OCI-M2 (cell line): ENCODE measurements around the gene EEF1AKMT3.
"Not testable (repeated sequence)": the region's sequence is repeated elsewhere in the genome, so short reads cannot be mapped to it uniquely, and the experiment has no call there.

Experiments
- DNase-seq: peaks from one replicate; lab custom pipeline; 2025; ENCODE audit not compliant: unreplicated experiment; lab: John Stamatoyannopoulos, UW

The EEF1AKMT3 gene

DNA sequence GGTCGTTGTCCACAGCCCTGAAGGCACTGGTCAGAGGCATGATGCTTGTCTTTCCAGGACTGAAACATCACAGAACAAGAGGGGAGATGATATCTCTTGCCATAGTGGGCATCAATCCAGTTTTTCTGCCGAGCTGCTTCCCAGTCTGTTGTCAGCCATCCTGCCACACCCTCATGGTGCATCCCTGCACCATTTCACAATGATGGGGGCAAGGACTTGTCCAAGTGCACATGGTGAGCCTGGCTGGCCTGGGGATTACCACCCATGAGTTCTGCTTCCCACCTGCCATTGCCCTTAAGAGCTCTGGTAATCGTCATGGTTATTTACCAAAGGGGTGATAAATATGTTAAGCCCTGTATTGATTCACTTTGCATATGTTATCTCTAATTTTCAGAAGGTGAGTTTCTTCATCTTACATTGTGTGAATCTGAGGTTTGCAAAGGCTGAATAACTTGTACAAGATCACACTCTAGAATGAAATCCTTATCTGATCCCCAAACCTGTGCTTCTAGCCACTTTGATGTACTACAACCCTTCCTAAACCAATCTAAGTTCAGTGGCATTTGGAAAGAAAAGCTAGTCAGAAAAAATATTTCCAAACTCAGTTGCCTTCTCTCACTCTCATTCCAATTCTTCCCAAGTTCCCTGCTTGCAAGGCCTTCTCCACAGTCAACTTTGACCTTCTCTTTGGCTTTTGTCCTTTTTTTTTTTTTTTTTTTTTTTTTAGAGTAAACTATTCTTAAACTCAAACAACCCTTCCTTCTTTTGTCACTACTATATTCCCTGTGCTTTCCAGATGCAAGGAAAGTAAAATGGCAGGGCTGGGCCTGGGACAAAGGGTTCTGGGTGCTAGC is 43.8 kb downstream of the EEF1AKMT3 start:
- no peak for DNase-seq

DNA sequence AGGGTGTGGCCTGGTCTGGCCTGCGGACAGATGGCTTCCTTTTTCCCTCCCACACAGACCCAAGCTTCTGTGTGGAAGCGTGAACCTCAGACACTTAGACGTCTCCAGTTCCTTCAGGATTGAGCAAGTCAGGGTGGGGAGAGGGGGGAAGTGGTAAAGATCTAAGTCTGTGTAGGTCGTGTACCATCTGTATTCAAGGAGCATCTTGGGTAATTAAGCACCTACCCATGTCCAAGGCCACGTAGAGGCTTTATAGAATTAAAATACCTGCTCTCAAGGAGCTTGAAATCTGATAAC is 44.4 kb downstream of the EEF1AKMT3 start:
- DNase-seq, result no peak

DNA sequence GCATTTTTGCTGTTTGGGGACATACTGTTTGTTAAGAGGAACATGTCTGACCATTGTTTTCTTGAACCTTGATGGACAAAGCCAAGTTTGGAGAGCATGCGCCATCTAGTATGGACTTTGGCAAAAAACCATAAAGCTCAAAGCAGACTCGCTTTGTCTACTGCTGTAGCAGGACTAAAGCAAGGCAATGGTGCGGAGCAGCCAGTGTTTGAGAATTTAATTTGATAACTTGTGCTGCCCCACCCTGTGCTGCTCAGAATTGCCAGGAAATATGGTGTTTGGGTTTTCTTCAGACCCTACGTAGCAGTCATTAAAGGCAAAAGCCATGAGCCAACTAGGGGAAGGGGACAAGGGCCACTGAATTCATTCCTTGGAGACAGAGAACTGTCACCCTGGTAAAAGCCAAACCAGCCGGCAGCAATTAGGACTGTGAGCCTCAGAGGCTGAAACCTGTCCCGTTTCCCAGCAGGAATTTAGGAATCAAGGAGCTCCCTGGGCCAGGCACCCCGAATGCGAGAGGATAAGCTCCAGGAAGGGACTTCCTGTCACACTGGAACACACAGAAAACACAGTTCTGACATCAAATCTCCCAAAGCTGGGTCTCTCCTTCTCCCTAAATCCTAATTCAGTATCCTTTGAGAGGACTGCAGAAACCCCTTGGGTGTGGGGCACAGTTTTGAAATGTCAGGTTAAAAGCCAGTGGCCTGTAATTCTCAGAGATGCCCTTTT is 45.0 kb downstream of the EEF1AKMT3 start:
- no peak for DNase-seq

DNA sequence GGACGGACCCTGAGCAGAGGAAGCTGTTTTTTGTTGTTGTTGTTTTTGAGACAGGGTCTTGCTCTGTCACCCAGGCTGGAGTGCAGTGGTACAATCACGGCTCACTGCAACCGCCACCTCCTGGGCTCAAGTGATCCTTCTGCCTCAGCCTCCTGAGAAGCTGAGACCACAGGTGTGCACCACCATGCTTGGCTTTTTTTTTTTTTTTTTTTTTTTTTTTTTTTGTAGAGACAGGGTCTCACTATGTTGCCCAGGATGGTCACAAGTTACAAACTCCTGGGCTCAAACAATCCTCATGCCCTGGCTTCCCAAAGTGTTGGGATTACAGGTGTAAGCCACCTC is 45.5 kb downstream of the EEF1AKMT3 start:
- DNase-seq, result not testable (repeated sequence)

DNA sequence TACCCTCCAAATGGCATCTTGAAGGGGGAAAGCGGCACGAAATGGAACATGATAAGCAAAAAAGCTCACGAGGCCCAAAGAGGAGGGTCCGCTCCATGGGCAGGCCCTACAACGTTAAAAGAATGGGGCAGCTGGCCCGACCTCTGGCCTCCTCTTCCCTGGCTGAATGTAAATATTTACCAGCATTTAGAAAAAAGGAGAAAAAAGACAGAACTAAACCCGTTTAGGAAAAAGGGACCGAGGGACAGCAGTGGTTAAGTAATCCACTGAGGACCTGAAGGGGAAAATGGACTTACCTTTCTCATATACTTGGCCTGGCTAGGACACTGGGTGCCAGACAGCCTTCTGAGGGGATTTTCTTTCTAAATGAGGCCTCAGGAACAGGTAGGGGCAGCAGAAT is 47.7 kb downstream of the EEF1AKMT3 start:
- not testable (repeated sequence) for DNase-seq

DNA sequence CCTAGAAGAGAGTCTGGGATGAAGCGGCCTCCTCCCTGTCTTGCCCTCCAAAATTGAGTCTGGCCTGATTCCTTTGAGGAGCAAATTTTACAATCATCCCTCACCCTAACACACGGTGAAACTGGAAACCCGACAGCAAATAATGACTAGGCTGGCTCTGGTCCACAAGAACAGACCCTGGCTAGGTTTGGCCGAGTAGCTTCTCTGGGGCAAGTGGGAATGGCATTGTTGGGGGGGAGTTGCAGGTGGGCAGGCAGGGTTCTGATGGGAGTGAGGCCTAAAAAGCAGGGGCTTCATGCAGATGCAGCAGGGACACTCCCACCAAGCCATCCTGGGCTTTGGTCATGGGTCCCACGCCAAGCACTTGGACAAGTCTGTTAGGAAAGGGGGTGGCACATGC is 48.6 kb downstream of the EEF1AKMT3 start:
- DNase-seq, result not testable (repeated sequence)

DNA sequence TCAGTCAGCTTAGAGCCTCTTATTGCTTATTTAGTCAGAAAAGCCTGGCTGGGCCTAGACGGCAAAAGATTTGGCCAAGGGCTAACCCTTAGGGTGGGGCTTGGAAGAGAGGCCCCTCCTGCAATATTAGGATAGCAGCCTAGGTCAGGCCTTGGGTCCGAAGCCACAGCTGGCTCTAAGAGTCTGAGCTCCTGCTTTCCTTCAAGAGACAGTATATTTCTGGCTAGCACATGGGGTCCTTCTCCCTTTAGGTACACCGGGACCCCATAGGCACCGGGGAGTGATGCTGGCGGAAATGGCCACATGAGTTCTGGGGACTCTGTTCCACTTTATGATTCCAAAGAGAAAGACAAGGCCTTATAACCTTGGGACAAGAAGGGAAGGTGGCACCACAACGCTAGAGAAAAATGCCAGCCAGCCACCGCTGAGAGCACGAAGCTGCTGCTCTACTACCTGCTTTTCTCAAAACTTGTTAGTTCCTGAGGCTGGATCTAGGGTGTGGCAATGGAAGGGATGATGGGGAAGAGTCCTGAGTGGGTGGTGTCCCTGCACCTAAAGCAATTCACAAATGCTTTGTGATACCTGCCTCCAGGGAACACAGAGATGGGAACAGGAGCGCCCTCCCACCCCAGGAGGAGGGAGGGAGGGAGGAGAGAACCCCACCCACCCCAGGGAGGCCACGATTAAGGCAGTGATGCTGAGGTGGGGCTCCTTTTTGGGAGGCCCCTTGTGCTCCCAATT is 49.2 kb downstream of the EEF1AKMT3 start:
- no peak for DNase-seq

DNA sequence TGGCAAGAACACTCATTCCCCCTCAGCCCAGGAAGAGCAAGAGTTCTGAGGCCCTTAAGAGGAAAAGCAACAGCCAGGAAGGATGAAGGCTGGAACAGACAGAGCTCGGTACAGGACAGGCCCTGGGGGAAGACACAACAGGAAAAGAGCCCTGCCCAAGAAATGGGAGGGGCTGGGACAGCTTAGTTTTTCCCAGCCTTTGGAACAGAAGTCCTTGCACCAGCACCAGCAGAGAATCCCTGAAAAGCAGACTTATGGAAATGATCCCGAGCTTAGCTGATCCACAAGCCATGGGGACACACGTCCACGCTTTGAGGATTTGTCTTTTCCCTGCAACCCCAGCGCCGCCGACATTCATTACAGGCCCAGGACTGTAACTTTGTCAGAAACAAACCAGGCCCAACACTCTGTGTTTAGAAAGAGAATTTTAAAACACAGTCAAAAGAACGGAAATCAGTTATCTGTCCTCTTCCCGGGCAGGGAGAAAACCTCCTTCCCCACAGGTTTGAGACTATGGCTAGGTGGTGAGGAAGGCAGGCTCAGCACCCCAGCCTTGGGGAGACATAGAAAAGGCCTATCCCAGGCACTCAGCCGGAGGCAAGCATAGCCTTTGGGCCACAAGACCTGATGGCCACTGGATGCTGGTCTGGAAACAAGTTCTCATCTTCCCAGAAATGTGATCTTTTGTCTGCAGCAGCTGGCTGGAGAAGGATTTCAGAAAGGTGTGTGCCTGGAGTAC is 50.1 kb downstream of the EEF1AKMT3 start:
- no peak for DNase-seq

DNA sequence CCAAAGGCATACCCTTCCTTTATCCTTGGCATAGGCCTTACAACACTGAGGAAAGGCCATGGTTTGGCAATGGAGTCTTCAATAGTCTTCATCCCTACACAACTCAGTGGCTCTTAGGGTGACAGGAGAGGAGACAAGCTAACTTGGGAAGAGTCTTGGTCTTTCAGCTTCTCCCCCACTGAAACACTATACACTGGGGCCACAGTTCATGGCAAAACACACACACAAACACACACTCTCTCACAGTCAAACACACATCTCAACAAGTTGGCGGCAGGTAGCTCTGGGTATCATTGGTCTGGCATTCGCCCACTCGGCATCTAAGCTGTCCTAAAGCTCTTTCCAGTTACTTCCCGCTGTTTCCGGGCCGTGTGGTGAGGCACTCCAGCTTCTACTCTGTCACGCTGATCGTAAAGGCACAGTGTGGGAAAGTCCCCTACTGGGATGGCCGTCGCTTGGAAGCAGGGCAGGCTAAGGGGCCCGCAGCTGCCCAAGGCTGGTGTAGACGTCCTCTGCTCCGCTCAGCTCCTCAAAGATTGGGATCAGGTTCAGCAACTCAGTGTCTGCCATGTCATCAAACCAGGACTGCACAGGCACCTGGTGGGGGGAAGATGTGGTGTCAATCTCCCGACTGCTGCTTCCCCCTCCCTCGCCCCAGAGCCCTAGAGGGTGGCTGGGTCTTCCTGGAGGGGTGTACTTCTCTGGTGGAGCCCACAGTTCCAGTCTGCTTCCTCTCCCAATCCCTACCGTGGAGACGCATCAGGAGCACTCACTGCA is 50.9 kb downstream of the EEF1AKMT3 start:
- no peak for DNase-seq

DNA sequence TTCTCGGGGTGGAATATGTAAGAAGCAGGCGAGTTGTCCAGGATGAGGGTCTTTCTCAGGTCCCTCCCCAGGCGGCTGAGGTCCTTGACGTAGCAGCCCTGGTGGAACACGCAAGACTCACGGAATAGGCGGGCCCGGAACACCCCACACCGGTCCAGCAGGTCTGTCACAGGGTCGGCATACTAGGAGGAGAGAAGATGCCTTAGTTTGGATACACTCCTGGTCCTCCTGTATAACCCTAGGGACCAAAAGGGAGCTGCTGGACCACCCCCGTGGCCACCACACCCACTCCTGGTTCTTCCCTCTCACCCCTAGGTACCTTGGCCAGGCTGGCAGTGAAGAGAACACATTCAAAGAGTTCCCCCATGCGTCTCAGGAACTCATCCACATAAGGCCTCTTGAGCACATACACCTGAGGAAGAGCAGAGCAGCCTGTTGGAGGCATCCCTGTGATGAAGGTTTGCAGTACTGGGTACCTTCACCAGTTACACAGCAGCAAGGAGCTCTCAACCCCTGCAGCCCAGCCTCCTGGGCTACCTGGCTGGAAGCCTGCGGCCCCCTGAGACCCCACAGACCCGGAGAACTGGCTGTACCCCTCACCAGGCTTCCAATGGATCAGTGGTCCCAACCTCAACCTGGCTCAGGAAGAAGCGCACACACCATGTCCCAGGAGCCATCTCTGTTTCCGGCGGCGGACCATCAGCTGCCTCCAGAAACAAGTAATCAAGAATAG is 51.7 kb downstream of the EEF1AKMT3 start:
- DNase-seq, result no peak

DNA sequence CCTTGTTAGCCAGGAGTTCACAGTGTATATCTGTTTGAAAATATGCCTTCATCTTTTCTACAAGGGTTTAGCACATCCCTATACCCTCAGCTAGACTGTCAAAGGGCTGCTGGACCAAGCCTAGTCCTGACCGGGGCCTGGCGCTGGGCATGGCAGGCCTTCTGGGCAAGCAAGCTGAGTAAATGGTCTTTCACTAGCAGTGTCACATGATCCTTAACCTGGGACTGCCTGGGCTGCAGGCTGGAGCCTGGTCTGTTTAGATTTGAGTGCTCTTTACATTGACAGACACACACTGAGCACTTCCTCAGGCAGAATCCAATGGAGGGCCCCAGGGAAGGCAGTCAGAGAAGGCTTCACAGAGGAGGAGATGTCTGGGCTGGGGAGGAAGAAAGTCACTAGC is 53.0 kb downstream of the EEF1AKMT3 start:
- DNase-seq, result no peak

DNA sequence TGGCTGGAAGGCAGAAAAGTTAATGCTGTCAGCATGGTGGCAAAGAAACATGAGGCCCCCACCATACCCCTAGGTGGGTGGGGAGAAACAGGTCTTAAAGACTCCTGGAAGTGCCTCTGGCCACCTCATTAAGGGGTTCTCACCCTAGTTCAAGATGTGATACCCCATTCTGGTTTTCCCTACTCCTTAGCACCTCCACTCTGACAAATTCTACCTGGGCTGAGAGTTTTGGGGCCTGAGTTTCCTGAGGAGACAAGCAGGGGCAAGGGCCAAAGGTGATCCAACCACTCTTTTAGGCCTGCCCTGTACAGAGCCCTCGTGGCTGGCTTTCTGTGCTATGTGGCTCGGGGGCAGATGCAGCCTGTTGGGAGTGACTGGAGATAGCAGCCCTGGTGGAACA is 54.0 kb downstream of the EEF1AKMT3 start:
- DNase-seq, result no peak

DNA sequence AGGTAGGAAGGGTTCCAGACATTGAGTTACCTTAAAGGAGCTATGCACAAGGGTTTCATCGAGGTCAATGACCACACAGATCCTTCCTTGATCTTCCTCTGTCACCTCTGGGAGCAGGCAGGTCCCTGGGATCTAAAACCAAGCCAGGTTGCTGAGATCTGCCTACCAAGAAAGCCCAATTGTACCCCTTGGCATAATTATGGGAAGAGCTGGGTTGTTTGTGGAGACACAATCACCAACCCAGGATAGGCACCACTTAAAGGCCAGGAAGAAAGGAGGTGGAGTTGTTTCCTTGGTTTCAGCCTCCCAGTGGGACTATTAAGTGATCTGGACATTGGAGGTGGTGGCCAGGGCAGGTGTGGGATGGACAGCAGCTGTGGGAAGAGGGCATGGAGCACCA is 54.6 kb downstream of the EEF1AKMT3 start:
- no peak for DNase-seq

DNA sequence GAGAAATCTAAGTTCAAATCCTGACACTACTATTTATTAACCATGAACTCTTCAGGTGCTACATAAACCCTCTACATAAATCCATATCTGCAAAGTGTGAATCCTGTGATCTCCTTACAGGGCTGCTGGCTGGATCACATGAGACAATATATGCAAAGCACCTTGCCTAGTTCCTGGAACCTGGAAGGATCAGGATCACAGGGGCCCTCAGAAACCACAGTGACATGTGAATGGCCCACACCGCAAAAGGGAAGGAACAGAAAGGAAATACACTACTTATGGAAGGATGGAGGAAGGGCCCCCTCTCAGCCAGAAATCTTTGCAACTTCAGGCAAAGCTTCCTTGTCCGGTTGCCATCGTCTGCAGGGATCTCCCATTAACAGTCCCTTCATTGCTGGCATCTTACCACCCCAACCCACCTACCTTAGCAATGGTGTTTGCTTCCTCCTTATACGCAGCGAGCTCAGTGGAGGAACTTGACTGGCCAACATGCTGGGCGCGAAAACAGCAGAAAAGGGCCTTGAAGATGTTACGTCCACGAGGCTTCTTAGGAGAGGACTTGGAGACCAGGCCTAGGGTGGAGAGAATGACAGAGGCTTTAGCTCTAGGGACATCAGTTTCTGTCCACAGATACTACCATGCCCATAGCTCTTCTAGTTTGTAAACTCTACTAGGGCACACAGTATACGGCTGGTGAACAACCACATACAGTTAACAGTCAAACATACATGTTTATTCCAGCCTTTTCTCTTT is 56.8 kb downstream of the EEF1AKMT3 start:
- no peak for DNase-seq

DNA sequence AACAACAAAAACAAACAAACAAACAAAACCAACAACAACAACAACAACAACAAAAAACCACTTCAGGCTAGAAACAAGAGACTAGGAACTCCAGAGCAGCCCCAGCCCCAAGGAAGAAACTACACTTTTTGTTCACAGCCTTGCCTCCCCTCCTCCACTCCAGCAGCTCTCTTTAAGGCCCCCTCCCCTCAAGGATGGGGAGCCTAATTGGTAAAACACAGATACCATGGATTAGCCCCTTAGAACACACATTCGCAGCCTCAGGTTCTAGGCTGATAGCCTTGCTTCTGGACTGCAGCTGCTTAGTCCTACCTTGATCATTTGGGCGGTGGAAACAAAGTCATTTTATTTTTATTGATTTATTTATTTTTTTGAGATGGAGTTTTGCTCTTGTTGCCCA is 58.0 kb downstream of the EEF1AKMT3 start:
- DNase-seq, result no peak
